Measurements from ENCODE around the gene MAMDC2.

DNA sequence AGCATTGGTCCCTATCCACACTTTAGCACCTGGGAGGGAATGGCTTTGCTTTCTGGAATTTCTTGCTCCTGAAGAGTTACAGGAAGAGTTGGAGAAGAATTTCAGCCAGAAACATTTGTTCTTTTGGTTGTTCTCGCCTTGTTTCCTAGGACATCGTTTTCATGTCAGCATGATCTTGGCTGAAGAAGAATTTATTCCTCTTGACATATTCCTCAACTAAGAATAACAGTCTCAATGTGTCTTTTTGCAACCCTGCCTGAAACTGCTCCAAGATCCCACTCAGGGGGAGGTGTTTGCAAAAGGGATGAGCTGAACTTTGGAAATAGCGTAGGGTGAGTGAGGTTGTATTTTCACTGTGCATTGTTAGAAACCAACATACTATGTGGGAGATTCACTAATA lies 26.1 kb downstream of the MAMDC2 start:
- TF ChIP-seq, protein P1, sequence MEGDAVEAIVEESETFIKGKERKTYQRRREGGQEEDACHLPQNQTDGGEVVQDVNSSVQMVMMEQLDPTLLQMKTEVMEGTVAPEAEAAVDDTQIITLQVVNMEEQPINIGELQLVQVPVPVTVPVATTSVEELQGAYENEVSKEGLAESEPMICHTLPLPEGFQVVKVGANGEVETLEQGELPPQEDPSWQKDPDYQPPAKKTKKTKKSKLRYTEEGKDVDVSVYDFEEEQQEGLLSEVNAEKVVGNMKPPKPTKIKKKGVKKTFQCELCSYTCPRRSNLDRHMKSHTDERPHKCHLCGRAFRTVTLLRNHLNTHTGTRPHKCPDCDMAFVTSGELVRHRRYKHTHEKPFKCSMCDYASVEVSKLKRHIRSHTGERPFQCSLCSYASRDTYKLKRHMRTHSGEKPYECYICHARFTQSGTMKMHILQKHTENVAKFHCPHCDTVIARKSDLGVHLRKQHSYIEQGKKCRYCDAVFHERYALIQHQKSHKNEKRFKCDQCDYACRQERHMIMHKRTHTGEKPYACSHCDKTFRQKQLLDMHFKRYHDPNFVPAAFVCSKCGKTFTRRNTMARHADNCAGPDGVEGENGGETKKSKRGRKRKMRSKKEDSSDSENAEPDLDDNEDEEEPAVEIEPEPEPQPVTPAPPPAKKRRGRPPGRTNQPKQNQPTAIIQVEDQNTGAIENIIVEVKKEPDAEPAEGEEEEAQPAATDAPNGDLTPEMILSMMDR (IDR thresholded peaks at IDR 0.05 in 2 of 3, conservative IDR thresholded peaks at IDR 0.05 in 1 of 3; ENCODE audit: borderline replicate concordance in 1 of 3, insufficient read depth in 1 of 3, low read depth in 2 of 3, low read length in 2 of 3) = no peak
- TF ChIP-seq, protein P2, sequence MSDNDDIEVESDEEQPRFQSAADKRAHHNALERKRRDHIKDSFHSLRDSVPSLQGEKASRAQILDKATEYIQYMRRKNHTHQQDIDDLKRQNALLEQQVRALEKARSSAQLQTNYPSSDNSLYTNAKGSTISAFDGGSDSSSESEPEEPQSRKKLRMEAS (IDR thresholded peaks at IDR 0.05) = no peak
- TF ChIP-seq EZH2 (IDR thresholded peaks at IDR 0.05) (no peak), EZH2phosphoT487 (IDR thresholded peaks at IDR 0.05; ENCODE audit: borderline replicate concordance) (no peak), JUND (IDR thresholded peaks at IDR 0.05) (no peak), YY1 (IDR thresholded peaks at IDR 0.05; ENCODE audit: extremely low read depth, insufficient replicate concordance, low read depth, low read length) (no peak), ZNF274 (IDR thresholded peaks at IDR 0.05; ENCODE audit: low read depth, low read length) (no peak), POLR2A (IDR thresholded peaks at IDR 0.05; ENCODE audit: borderline replicate concordance, extremely low read depth, insufficient read depth, insufficient read length) (no peak), FOSL1 (IDR thresholded peaks at IDR 0.05; ENCODE audit: low read depth) (no peak), TCF7L2 (IDR thresholded peaks at IDR 0.05; ENCODE audit: borderline replicate concordance, extremely low read depth, insufficient read depth, insufficient read length) (no peak)
- TF ChIP-seq, protein P3, sequence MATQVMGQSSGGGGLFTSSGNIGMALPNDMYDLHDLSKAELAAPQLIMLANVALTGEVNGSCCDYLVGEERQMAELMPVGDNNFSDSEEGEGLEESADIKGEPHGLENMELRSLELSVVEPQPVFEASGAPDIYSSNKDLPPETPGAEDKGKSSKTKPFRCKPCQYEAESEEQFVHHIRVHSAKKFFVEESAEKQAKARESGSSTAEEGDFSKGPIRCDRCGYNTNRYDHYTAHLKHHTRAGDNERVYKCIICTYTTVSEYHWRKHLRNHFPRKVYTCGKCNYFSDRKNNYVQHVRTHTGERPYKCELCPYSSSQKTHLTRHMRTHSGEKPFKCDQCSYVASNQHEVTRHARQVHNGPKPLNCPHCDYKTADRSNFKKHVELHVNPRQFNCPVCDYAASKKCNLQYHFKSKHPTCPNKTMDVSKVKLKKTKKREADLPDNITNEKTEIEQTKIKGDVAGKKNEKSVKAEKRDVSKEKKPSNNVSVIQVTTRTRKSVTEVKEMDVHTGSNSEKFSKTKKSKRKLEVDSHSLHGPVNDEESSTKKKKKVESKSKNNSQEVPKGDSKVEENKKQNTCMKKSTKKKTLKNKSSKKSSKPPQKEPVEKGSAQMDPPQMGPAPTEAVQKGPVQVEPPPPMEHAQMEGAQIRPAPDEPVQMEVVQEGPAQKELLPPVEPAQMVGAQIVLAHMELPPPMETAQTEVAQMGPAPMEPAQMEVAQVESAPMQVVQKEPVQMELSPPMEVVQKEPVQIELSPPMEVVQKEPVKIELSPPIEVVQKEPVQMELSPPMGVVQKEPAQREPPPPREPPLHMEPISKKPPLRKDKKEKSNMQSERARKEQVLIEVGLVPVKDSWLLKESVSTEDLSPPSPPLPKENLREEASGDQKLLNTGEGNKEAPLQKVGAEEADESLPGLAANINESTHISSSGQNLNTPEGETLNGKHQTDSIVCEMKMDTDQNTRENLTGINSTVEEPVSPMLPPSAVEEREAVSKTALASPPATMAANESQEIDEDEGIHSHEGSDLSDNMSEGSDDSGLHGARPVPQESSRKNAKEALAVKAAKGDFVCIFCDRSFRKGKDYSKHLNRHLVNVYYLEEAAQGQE (IDR thresholded peaks at IDR 0.05; ENCODE audit: low read depth) = no peak

Measured in HCT116 (cell line).